ENCODE measurements around the gene GLRX5. TPM values are rescaled to one million over a fixed set of nuclear protein-coding genes. Genes with fewer than 3 reads are reported as not detected.

GLRX5 gene
- total RNA-seq, 4 donors from 2014 or later: 19.8 to 42.1 (median 33.7) TPM

GRCh38 chr14:95543021-95543420, 8.2 kb downstream of the GLRX5 start:
- no peak for DNase-seq (ENCODE audit: low spot score in 2 of 2)
- Histone ChIP-seq H3K27ac (no peak overlapping the region), H3K36me3 (peaks cover 17% of the 10 kb centered on the region), H3K4me1 (peaks cover 11% of the 10 kb centered on the region), H3K27me3 (no peaks in the 10 kb centered on the region), H3K4me3 (no peak overlapping the region), H3K9me3 (no peaks in the 10 kb centered on the region)
- TF ChIP-seq POLR2AphosphoS5 (IDR thresholded peaks at IDR 0.05): no peak
- TF ChIP-seq, protein P1, sequence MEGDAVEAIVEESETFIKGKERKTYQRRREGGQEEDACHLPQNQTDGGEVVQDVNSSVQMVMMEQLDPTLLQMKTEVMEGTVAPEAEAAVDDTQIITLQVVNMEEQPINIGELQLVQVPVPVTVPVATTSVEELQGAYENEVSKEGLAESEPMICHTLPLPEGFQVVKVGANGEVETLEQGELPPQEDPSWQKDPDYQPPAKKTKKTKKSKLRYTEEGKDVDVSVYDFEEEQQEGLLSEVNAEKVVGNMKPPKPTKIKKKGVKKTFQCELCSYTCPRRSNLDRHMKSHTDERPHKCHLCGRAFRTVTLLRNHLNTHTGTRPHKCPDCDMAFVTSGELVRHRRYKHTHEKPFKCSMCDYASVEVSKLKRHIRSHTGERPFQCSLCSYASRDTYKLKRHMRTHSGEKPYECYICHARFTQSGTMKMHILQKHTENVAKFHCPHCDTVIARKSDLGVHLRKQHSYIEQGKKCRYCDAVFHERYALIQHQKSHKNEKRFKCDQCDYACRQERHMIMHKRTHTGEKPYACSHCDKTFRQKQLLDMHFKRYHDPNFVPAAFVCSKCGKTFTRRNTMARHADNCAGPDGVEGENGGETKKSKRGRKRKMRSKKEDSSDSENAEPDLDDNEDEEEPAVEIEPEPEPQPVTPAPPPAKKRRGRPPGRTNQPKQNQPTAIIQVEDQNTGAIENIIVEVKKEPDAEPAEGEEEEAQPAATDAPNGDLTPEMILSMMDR (IDR thresholded peaks at IDR 0.05): no peak
- no peak for TF ChIP-seq EP300 (IDR thresholded peaks at IDR 0.05)
- TF ChIP-seq POLR2A (IDR thresholded peaks at IDR 0.05): no peak
- WGBS: 93% methylated on average over 5 of the region's 5 CpGs

GRCh38 chr14:95544588-95544987, 9.7 kb downstream of the GLRX5 start:
- TF ChIP-seq EP300 (IDR thresholded peaks at IDR 0.05): no peak
- TF ChIP-seq POLR2A (IDR thresholded peaks at IDR 0.05): no peak
- TF ChIP-seq POLR2AphosphoS5 (IDR thresholded peaks at IDR 0.05): no peak
- TF ChIP-seq, protein P1 (IDR thresholded peaks at IDR 0.05): no peak
- Histone ChIP-seq H3K36me3 (peaks cover 17% of the 10 kb centered on the region), H3K4me1 (peaks cover 3% of the 10 kb centered on the region), H3K27me3 (no peaks in the 10 kb centered on the region), H3K27ac (no peak overlapping the region), H3K9me3 (no peaks in the 10 kb centered on the region), H3K4me3 (no peak overlapping the region)
- DNase-seq (ENCODE audit: low spot score in 2 of 2): no peak
- 88% methylated on average over 8 of the region's 8 CpGs for whole genome bisulfite sequencing

DNA sequence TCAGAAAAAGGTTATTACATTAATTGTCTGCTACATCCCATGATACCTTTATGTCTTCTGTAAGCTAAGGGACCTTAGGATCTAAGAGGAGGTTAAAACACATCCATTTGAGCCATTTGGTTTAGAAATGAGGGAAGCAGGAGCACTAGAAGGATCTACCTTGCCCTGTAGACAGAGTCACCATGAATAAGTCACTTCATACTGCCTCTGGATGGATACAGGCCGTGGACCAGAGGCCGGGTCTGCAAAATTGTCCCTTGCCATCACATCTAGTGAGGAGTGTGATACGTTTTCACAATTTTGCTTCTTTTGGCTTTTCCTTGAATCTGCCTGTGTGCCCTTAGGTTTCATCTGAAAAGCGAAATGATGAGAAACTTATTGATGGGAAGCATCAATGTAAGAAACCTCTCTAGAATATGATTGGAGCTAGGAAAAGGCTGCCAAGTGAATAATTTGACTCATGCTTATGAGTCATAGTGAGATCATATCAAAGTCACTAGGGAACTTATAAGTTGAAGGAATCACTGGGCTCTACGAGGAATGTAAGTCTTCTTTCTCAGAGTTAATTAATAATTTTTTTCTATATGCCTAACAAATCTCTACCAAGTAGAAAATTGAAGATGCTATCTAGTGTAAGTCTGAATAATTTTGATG, 10.8 kb downstream of the GLRX5 start:
- Histone ChIP-seq H3K27me3 (no peaks in the 10 kb centered on the region), H3K9me3 (no peaks in the 10 kb centered on the region), H3K4me1 (peaks cover 3% of the 10 kb centered on the region), H3K36me3 (peaks cover 22% of the 10 kb centered on the region), H3K4me3 (no peak overlapping the region), H3K27ac (no peak overlapping the region)
- DNase-seq (ENCODE audit: low spot score in 2 of 2): no peak
- whole genome bisulfite sequencing: 76% methylated on average over 5 of the region's 5 CpGs
- TF ChIP-seq POLR2A (IDR thresholded peaks at IDR 0.05): no peak
- TF ChIP-seq, protein P1 (IDR thresholded peaks at IDR 0.05): no peak
- no peak for TF ChIP-seq POLR2AphosphoS5 (IDR thresholded peaks at IDR 0.05)
- no peak for TF ChIP-seq EP300 (IDR thresholded peaks at IDR 0.05)

DNA sequence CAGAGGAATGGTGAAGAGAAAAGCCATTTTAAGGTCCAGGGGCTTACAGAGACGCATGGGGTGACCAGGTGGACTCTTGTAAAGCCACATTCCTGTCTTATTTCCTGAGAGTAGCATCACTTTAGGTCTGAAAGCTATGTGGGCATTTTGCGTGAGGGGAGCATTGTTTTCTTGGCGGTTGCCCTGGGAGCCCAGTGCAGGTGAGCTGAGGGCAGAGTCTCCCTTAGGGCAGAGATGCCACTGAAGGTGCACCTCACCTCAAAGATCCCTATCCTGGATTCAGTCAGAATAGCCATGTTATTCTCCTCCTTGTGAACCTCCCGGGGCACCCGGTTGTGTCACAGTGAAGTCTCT, 12.4 kb downstream of the GLRX5 start:
- no peak overlapping the region for H3K4me3 ChIP-seq
- H3K27ac ChIP-seq: no peak overlapping the region
- H3K27me3 ChIP-seq: no peaks in the 10 kb centered on the region
- peaks cover 3% of the 10 kb centered on the region for H3K4me1 ChIP-seq
- no peaks in the 10 kb centered on the region for H3K9me3 ChIP-seq
- no peak for DNase-seq (ENCODE audit: low spot score in 2 of 2)
- WGBS: 91% methylated on average over 5 of the region's 5 CpGs
- TF ChIP-seq POLR2A (IDR thresholded peaks at IDR 0.05) (no peak), POLR2AphosphoS5 (IDR thresholded peaks at IDR 0.05) (no peak), EP300 (IDR thresholded peaks at IDR 0.05) (no peak)
- TF ChIP-seq, protein P1 (IDR thresholded peaks at IDR 0.05): no peak
- peaks cover 22% of the 10 kb centered on the region for H3K36me3 ChIP-seq

DNA sequence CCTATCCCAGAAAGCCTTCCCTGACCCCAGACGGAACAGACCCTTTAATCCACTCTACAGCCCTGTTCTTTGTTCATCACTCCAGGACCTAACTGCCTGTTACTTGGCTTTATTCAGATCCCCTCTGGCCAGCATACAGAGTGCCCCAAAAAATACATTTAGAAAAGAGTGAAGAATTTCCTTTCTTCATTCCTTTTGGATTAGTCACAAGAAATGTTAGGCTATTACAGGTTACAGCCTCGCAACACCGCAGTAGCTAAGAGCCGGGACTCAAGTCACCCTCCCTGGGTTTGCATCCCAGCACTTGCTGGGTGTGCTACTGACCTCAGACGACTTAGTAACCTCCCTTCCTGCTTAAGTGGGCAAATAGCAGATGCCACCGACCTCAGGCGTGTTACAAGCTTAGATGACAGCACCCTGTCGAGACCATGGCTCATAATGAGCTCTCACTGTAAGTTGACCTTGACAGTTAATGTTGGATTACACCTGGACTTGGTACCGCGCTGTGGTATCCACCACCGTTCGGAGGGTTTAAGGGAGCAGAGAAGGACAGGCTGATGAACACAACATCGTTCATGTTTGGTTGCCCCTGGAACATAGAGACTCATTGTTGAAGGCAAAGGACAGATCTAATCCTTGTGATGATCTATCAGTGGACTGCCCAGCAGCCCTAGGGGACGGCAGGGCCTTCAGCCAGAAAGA, 12.9 kb downstream of the GLRX5 start:
- 83% methylated on average over 14 of the region's 14 CpGs for WGBS
- H3K27ac ChIP-seq: no peak overlapping the region
- H3K4me1 ChIP-seq: peaks cover 3% of the 10 kb centered on the region
- H3K9me3 ChIP-seq: no peaks in the 10 kb centered on the region
- DNase-seq (ENCODE audit: low spot score in 2 of 2): no peak
- TF ChIP-seq EP300 (IDR thresholded peaks at IDR 0.05): no peak
- TF ChIP-seq POLR2AphosphoS5 (IDR thresholded peaks at IDR 0.05): no peak
- TF ChIP-seq, protein P1 (IDR thresholded peaks at IDR 0.05): no peak
- no peak for TF ChIP-seq POLR2A (IDR thresholded peaks at IDR 0.05)
- H3K27me3 ChIP-seq: no peaks in the 10 kb centered on the region
- peaks cover 22% of the 10 kb centered on the region for H3K36me3 ChIP-seq
- no peak overlapping the region for H3K4me3 ChIP-seq
